HCT116 (cell line): ENCODE data around the gene ARFRP1. TPM values are rescaled to one million over a fixed set of nuclear protein-coding genes. Genes with fewer than 3 reads are reported as not detected.

ENCODE experiments used
- ATAC-seq: fragments of 200-7000 bp; cut with Tn5 transposase; 2 replicates; pipeline ENCODE4 v1.9.1; 2020; ENCODE audit warnings: mild to moderate bottlenecking, moderate library complexity
- BruUV-seq: library from RNA; stranded (reverse); fragments of 400-500 nt; replicated peaks from 2 replicates; lab custom pipeline; 2021; lab: Mats Ljungman, UMichigan
- CTCF ChIA-PET: fragments of 300-600 bp; sonication (Branson Sonifier 250); formaldehyde crosslinking; loops from one replicate; lab custom pipeline; 2021; ENCODE audit warnings: antibody characterized with exemption; lab: Charles Lee
- POLR2A ChIA-PET: fragments of 300-600, 350-600 bp; sonication (Branson Sonifier 250); formaldehyde crosslinking; loops from one replicate; lab custom pipeline; 2021; ENCODE audit warnings: antibody characterized with exemption; lab: Charles Lee
- RAD21 ChIA-PET, 2 experiments: fragments of 300-600 bp; sonication (Branson Sonifier 250); formaldehyde crosslinking; loops; one replicate each; lab custom pipeline; 2023; ENCODE audit warnings: low total read pairs in 2 of 2; ENCODE audit not compliant: uncharacterized antibody in 2 of 2, unreplicated experiment in 2 of 2, low non-redundant PET in 1 of 2; lab: Charles Lee
- DNase-seq: peaks from one replicate; pipeline ENCODE4 v3.0.0-alpha.2; 2010; ENCODE audit warnings: low read depth, low spot score
- H2AFZ ChIP-seq: fragments of 200-600 bp; shearing (Covaris generic), sonication (generic); 2 replicates; pipeline ENCODE4 v1.6.1; 2017; ENCODE audit warnings: low read depth, mixed run types, mixed read lengths, antibody characterized with exemption, low read length; ENCODE audit not compliant: poor library complexity, severe bottlenecking
- H3K27ac ChIP-seq: 2 replicates; pipeline ENCODE4 v1.5.1; 2012; ENCODE audit warnings: low read depth, low read length
- H3K27me3 ChIP-seq: fragments of 200-600 bp; sonication (generic); 2 replicates; pipeline ENCODE4 v1.6.1; 2016; ENCODE audit warnings: mixed run types, low read length, mixed read lengths; ENCODE audit not compliant: insufficient read depth
- H3K36me3 ChIP-seq, 2 experiments: fragments of 200-500 bp in 1 of 2; fragments of 200-600 bp in 1 of 2; sonication (Bioruptor generic) in 1 of 2; sonication (generic) in 1 of 2; 2 replicates each; pipeline versions ENCODE4 v1.5.1 to v1.6.1; 2014 to 2016; ENCODE audit warnings: low read length in 2 of 2, inconsistent platforms in 1 of 2, mixed read lengths in 1 of 2, mixed run types in 1 of 2; ENCODE audit not compliant: insufficient read depth in 2 of 2, control insufficient read depth in 1 of 2
- H3K4me1 ChIP-seq, 2 experiments: fragments of 200-600 bp in 1 of 2; sonication (generic) in 1 of 2; 2 replicates each; pipeline versions ENCODE4 v1.5.1 to v1.6.1; 2012 to 2017; ENCODE audit warnings: low read length in 2 of 2, inconsistent platforms in 1 of 2, mild to moderate bottlenecking in 1 of 2, mixed read lengths in 1 of 2, mixed run types in 1 of 2, moderate library complexity in 1 of 2; ENCODE audit not compliant: insufficient read depth in 2 of 2, control insufficient read depth in 1 of 2
- H3K4me2 ChIP-seq: fragments of 200-600 bp; sonication (generic); 2 replicates; pipeline ENCODE4 v1.6.1; 2017; ENCODE audit warnings: mixed run types, low read length, mixed read lengths
- H3K4me3 ChIP-seq, 2 experiments: fragments of 200-600 bp in 1 of 2; sonication (generic) in 1 of 2; replicated peaks in 1 of 2; 2 replicates each; pipeline ENCODE4 v1.5.1; 2011 to 2016; ENCODE audit warnings: low read length in 2 of 2, control low read depth in 1 of 2, low read depth in 1 of 2, mild to moderate bottlenecking in 1 of 2, mixed read lengths in 1 of 2, mixed run types in 1 of 2
- H3K79me2 ChIP-seq: fragments of 200-600 bp; sonication (generic); 2 replicates; pipeline ENCODE4 v1.6.1; 2017; ENCODE audit warnings: mild to moderate bottlenecking, mixed run types, low read length, moderate library complexity, mixed read lengths; ENCODE audit not compliant: insufficient read depth
- H3K9ac ChIP-seq: fragments of 200-600 bp; sonication (generic); 2 replicates; pipeline ENCODE4 v1.6.1; 2016; ENCODE audit warnings: low read length, mixed read lengths
- H3K9me2 ChIP-seq: fragments of 200-600 bp; sonication (generic), shearing (Covaris generic); 2 replicates; pipeline ENCODE4 v1.6.1; 2017; ENCODE audit warnings: mixed run types, mild to moderate bottlenecking, moderate library complexity; ENCODE audit not compliant: insufficient read depth
- H3K9me3 ChIP-seq, 2 experiments: fragments of 200-500 bp in 1 of 2; fragments of 200-600 bp in 1 of 2; sonication (Bioruptor generic) in 1 of 2; sonication (generic) in 1 of 2; 2 replicates each; pipeline ENCODE4 v1.6.1; 2014 to 2017; ENCODE audit warnings: low read length in 2 of 2, mixed read lengths in 2 of 2, inconsistent platforms in 1 of 2, low read depth in 1 of 2, mild to moderate bottlenecking in 1 of 2, mixed run types in 1 of 2, moderate library complexity in 1 of 2; ENCODE audit not compliant: control insufficient read depth in 1 of 2, insufficient read depth in 1 of 2
- H4K20me1 ChIP-seq: fragments of 200-600 bp; sonication (generic), shearing (Covaris generic); 2 replicates; pipeline ENCODE4 v1.6.1; 2017; ENCODE audit warnings: mixed run types, mild to moderate bottlenecking, moderate library complexity; ENCODE audit not compliant: insufficient read depth
- CBX3 ChIP-seq: IDR thresholded peaks from 2 replicates; pipeline ENCODE4 v1.6.1; 2012; ENCODE audit warnings: low read depth
- CEBPB ChIP-seq: IDR thresholded peaks from 2 replicates; pipeline ENCODE4 v1.6.1; 2012; ENCODE audit warnings: low read depth
- CTCF ChIP-seq, 3 experiments: fragments of 200-600 bp in 1 of 3; sonication (generic) in 1 of 3; IDR thresholded peaks in 2 of 3; conservative IDR thresholded peaks in 1 of 3; 2 replicates each; pipeline ENCODE4 v1.5.1; 2012 to 2017; ENCODE audit warnings: low read depth in 2 of 3, low read length in 2 of 3, antibody characterized with exemption in 1 of 3, borderline replicate concordance in 1 of 3, control low read depth in 1 of 3, mild to moderate bottlenecking in 1 of 3, mixed read lengths in 1 of 3, mixed run types in 1 of 3, moderate library complexity in 1 of 3; ENCODE audit not compliant: insufficient read depth in 1 of 3
- EGR1 ChIP-seq: IDR thresholded peaks from 2 replicates; pipeline ENCODE4 v1.6.1; 2012; ENCODE audit warnings: low read depth
- ELF1 ChIP-seq: IDR thresholded peaks from 2 replicates; pipeline ENCODE4 v1.6.1; 2012; ENCODE audit warnings: low read depth, borderline replicate concordance
- EZH2phosphoT487 ChIP-seq: fragments of 200-600 bp; IDR thresholded peaks from 2 replicates; pipeline ENCODE4 v1.6.1; 2018; ENCODE audit warnings: antibody characterized with exemption, borderline replicate concordance
- POLR2A ChIP-seq: IDR thresholded peaks from 2 replicates; pipeline ENCODE4 v1.7.0; 2011; ENCODE audit warnings: borderline replicate concordance; ENCODE audit not compliant: insufficient read depth, insufficient read length; ENCODE audit errors: extremely low read depth
- POLR2AphosphoS5 ChIP-seq: IDR thresholded peaks from 2 replicates; pipeline ENCODE4 v1.6.1; 2011; ENCODE audit warnings: mild to moderate bottlenecking, low read depth, low read length, moderate library complexity
- RAD21 ChIP-seq: IDR thresholded peaks from 2 replicates; pipeline ENCODE4 v1.6.1; 2012; ENCODE audit warnings: low read depth, mild to moderate bottlenecking
- REST ChIP-seq: IDR thresholded peaks from 2 replicates; pipeline ENCODE4 v1.6.1; 2012; ENCODE audit warnings: low read depth
- SRF ChIP-seq: IDR thresholded peaks from 2 replicates; pipeline ENCODE4 v1.6.1; 2012; ENCODE audit warnings: low read depth
- TCF7L2 ChIP-seq: IDR thresholded peaks from 2 replicates; pipeline ENCODE4 v1.7.0; 2011; ENCODE audit warnings: borderline replicate concordance, inconsistent platforms; ENCODE audit not compliant: insufficient read depth, insufficient read length; ENCODE audit errors: extremely low read depth
- intact Hi-C: fragments of 100-400 bp; cut with micrococcal nuclease; formaldehyde crosslinking; loops from 2 replicates; pipeline ENCODE4 v1.10.0; 2022
- total RNA-seq: library from RNA; stranded (reverse); gene quantifications from one replicate; pipeline ENCODE4 v1.2.1, GENCODE V29; 2021; ENCODE audit not compliant: unreplicated experiment
- TF ChIP-seq, protein P1 (sequence below): IDR thresholded peaks from 2 replicates; pipeline ENCODE4 v1.6.1; 2012
- TF ChIP-seq, protein P2 (sequence below): IDR thresholded peaks from 2 replicates; pipeline ENCODE4 v1.6.1; 2011; ENCODE audit warnings: mild to moderate bottlenecking, low read length, moderate library complexity; ENCODE audit not compliant: insufficient replicate concordance; ENCODE audit errors: extremely low read depth

Gene ARFRP1
- total RNA-seq, 1 experiment from 2014 or later = 53.7 TPM

- Histone ChIP-seq H3K9ac (no peak overlapping the region), H3K4me2 (no peak overlapping the region), H3K4me3 (no peak overlapping the region), H3K36me3 (peaks cover 4% of the 10 kb centered on the region in 2 experiments; a peak in 3 of 4 replicates), H3K4me1 (peaks cover 33 to 44% of the 10 kb centered on the region in 2 experiments), H3K79me2 (peaks cover 18% of the 10 kb centered on the region), H2AFZ (no peak overlapping the region), H4K20me1 (no peaks in the 10 kb centered on the region), H3K9me2 (no peaks in the 10 kb centered on the region), H3K27ac (peak overlapping the region; percentile 100; the same call in 1 of the 2 replicates), H3K9me3 (no peaks in the 10 kb centered on the region), H3K27me3 (no peaks in the 10 kb centered on the region)
- TF ChIP-seq EGR1 = no peak
- TF ChIP-seq POLR2A = no peak
- TF ChIP-seq CEBPB = no peak
- no peak for TF ChIP-seq EZH2phosphoT487
- TF ChIP-seq POLR2AphosphoS5 = no peak
- TF ChIP-seq, protein P1, sequence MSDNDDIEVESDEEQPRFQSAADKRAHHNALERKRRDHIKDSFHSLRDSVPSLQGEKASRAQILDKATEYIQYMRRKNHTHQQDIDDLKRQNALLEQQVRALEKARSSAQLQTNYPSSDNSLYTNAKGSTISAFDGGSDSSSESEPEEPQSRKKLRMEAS = no peak
- TF ChIP-seq, protein P2, sequence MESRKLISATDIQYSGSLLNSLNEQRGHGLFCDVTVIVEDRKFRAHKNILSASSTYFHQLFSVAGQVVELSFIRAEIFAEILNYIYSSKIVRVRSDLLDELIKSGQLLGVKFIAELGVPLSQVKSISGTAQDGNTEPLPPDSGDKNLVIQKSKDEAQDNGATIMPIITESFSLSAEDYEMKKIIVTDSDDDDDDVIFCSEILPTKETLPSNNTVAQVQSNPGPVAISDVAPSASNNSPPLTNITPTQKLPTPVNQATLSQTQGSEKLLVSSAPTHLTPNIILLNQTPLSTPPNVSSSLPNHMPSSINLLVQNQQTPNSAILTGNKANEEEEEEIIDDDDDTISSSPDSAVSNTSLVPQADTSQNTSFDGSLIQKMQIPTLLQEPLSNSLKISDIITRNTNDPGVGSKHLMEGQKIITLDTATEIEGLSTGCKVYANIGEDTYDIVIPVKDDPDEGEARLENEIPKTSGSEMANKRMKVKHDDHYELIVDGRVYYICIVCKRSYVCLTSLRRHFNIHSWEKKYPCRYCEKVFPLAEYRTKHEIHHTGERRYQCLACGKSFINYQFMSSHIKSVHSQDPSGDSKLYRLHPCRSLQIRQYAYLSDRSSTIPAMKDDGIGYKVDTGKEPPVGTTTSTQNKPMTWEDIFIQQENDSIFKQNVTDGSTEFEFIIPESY = no peak
- no peak for TF ChIP-seq CBX3
- TF ChIP-seq CTCF (IDR thresholded peaks at IDR 0.05 in 2 of 3, conservative IDR thresholded peaks at IDR 0.05 in 1 of 3; ENCODE audit: borderline replicate concordance in 1 of 3, insufficient read depth in 1 of 3, low read depth in 2 of 3, low read length in 2 of 3) = no peak
- no peak for TF ChIP-seq SRF
- TF ChIP-seq REST = no peak
- TF ChIP-seq ELF1 = no peak
- no peak for TF ChIP-seq TCF7L2
- TF ChIP-seq RAD21 = no peak
- ChIA-PET CTCF (no interaction called here), RAD21 (no interaction called here), POLR2A (no interaction called here)
- DNase-seq = no peak
- no peak for ATAC-seq
- intact Hi-C loops = loop anchor here (5.0 kb wide), 1 partner anchor 143 kb away; the partner anchor contains the start of gene PTK6
- no TSS peak for BruUV-seq
Measured at GRCh38 chr20:63679799-63680305, 27.9 kb downstream of the ARFRP1 start.
